Keratinocyte (primary cell): ENCODE measurements around the gene DOLPP1. TPM values are rescaled to one million over a fixed set of nuclear protein-coding genes. Genes with fewer than 3 reads are reported as not detected.

Experiments used
- DNase-seq: peaks from one replicate; pipeline ENCODE4 v3.0.0-alpha.2; 2011; ENCODE audit warnings: low read depth, missing footprints, low spot score
- FAIRE-seq: peaks from 2 replicates; lab custom pipeline; 2011; peaks lifted over from hg19 to GRCh38; lab: Jason Lieb, UNC
- H2AFZ ChIP-seq: 2 replicates; pipeline ENCODE4 v1.6.0; 2012; ENCODE audit warnings: low read length, control low read depth, inconsistent platforms; ENCODE audit not compliant: control insufficient read depth
- H3K27ac ChIP-seq: 2 replicates; pipeline ENCODE4 v1.5.1; 2011; ENCODE audit warnings: low read length; ENCODE audit not compliant: control insufficient read depth, insufficient read depth
- H3K27me3 ChIP-seq: 3 replicates; pipeline ENCODE4 v1.6.0; 2011; ENCODE audit warnings: low read length; ENCODE audit not compliant: control insufficient read depth, insufficient read depth; ENCODE audit errors: extremely low read depth
- H3K36me3 ChIP-seq, 2 experiments: 2 replicates in 1 of 2; 3 replicates in 1 of 2; pipeline ENCODE4 v1.5.1; 2011; ENCODE audit warnings: low read length in 2 of 2, mild to moderate bottlenecking in 1 of 2; ENCODE audit not compliant: control insufficient read depth in 2 of 2, insufficient read depth in 2 of 2; ENCODE audit errors: extremely low read depth in 1 of 2
- H3K4me1 ChIP-seq: 3 replicates; pipeline ENCODE4 v1.5.1; 2011; ENCODE audit warnings: low read length; ENCODE audit not compliant: control insufficient read depth, insufficient read depth; ENCODE audit errors: extremely low read depth
- H3K4me2 ChIP-seq: 3 replicates; pipeline ENCODE4 v1.6.0; 2011; ENCODE audit warnings: low read depth, low read length; ENCODE audit not compliant: control insufficient read depth, insufficient read depth; ENCODE audit errors: extremely low read depth
- H3K4me3 ChIP-seq, 3 experiments: fragments of 200-600 bp in 1 of 3; sonication (generic) in 1 of 3; 2 replicates in 2 of 3; 3 replicates in 1 of 3; pipeline ENCODE4 v1.5.1; 2011 to 2016; ENCODE audit warnings: low read length in 3 of 3, mild to moderate bottlenecking in 3 of 3, control low read depth in 2 of 3, inconsistent platforms in 1 of 3, low read depth in 1 of 3, mixed read lengths in 1 of 3, mixed run types in 1 of 3, moderate library complexity in 1 of 3; ENCODE audit not compliant: control insufficient read depth in 2 of 3, insufficient read depth in 2 of 3; ENCODE audit errors: extremely low read depth in 1 of 3
- H3K79me2 ChIP-seq: 2 replicates; pipeline ENCODE4 v1.6.0; 2012; ENCODE audit warnings: low read length; ENCODE audit not compliant: control insufficient read depth, insufficient read depth
- H3K9ac ChIP-seq: 3 replicates; pipeline ENCODE4 v1.6.0; 2011; ENCODE audit warnings: low read length; ENCODE audit not compliant: control insufficient read depth, insufficient read depth; ENCODE audit errors: extremely low read depth
- H3K9me1 ChIP-seq: 3 replicates; pipeline ENCODE4 v1.6.0; 2011; ENCODE audit warnings: low read length; ENCODE audit not compliant: control insufficient read depth, insufficient read depth; ENCODE audit errors: extremely low read depth
- H3K9me3 ChIP-seq: 2 replicates; pipeline ENCODE4 v1.5.1; 2012; ENCODE audit warnings: low read depth, low read length; ENCODE audit not compliant: control insufficient read depth
- H4K20me1 ChIP-seq: 3 replicates; pipeline ENCODE4 v1.6.0; 2011; ENCODE audit warnings: low read length; ENCODE audit not compliant: control insufficient read depth, insufficient read depth; ENCODE audit errors: extremely low read depth
- EZH2 ChIP-seq: IDR thresholded peaks from one replicate; pipeline ENCODE4 v1.6.1; 2012; ENCODE audit warnings: inconsistent platforms, mild to moderate bottlenecking, low read length, moderate library complexity
- dilution Hi-C: fragments of 300-500 bp; cut with MboI; formaldehyde crosslinking; loops from one replicate; pipeline ENCODE4 v1.7.0; 2020; ENCODE audit warnings: low sequenced_read_pairs; ENCODE audit not compliant: extremely low pct_ligation_motif_present
- polyA plus RNA-seq, 5 experiments: library from polyadenylated mRNA; depleted of rRNA in 3 of 5; stranded (reverse) in 3 of 5; stranded (forward) in 1 of 5; unstranded in 1 of 5; fragments of >200 nt; gene quantifications; 1 replicate in 1 of 5; 2 replicates in 3 of 5; 3 replicates in 1 of 5; pipeline versions ENCODE4 v1.2.1 to v1.2.3, GENCODE V29; 2011 to 2012; ENCODE audit warnings: missing spikeins in 2 of 5, low read depth in 1 of 5, low replicate concordance in 1 of 5
- TF ChIP-seq, protein P1 (sequence below), 3 experiments: IDR thresholded peaks in 1 of 3; conservative IDR thresholded peaks in 1 of 3; optimal IDR thresholded peaks in 1 of 3; 2 replicates in 2 of 3; 3 replicates in 1 of 3; pipeline versions ENCODE3 to v1.5.1; 2011; ENCODE audit warnings: low read length in 3 of 3, mild to moderate bottlenecking in 3 of 3, moderate library complexity in 2 of 3, control low read depth in 1 of 3, inconsistent platforms in 1 of 3; ENCODE audit not compliant: insufficient read depth in 2 of 3; ENCODE audit errors: extremely low read depth in 1 of 3

Gene DOLPP1
- polyA plus RNA-seq, 1 donor (not counting 4 experiments of a cell fraction or from before 2014, with no cell fraction given): 14.2 TPM

DNA sequence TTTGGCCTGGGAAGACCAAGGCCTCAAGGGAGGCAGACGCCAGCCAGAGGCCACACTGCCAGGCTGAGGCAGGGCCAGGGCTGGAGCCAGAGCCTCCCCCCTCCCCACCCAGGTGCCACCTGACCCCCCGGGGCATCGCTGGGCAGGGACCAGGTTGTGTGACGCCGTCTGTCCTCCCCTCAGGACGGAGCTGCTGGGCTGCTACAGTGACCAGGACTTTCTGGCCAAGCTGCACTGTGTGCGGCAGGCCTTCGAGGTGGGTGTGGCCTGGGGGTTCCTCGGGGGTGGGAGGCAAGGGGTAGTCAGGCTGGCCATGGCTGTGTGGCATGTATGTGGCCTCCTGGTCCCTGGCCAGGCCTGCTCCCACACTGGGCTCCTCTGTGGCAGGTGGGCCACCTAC, 17.9 kb upstream of the DOLPP1 start:
- DNase-seq (no peak), FAIRE-seq (no peak)
- H3K27ac ChIP-seq: no peak overlapping the region
- H3K4me1 ChIP-seq: no peaks in the 10 kb centered on the region
- no peaks in the 10 kb centered on the region for H3K9me3 ChIP-seq
- peaks cover 25 to 36% of the 10 kb centered on the region in 2 experiments for H3K36me3 ChIP-seq
- no peaks in the 10 kb centered on the region for H3K9me1 ChIP-seq
- TF ChIP-seq, protein P1, sequence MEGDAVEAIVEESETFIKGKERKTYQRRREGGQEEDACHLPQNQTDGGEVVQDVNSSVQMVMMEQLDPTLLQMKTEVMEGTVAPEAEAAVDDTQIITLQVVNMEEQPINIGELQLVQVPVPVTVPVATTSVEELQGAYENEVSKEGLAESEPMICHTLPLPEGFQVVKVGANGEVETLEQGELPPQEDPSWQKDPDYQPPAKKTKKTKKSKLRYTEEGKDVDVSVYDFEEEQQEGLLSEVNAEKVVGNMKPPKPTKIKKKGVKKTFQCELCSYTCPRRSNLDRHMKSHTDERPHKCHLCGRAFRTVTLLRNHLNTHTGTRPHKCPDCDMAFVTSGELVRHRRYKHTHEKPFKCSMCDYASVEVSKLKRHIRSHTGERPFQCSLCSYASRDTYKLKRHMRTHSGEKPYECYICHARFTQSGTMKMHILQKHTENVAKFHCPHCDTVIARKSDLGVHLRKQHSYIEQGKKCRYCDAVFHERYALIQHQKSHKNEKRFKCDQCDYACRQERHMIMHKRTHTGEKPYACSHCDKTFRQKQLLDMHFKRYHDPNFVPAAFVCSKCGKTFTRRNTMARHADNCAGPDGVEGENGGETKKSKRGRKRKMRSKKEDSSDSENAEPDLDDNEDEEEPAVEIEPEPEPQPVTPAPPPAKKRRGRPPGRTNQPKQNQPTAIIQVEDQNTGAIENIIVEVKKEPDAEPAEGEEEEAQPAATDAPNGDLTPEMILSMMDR (optimal IDR thresholded peaks at IDR 0.05 in 1 of 3, IDR thresholded peaks at IDR 0.05 in 1 of 3, conservative IDR thresholded peaks at IDR 0.05 in 1 of 3; ENCODE audit: extremely low read depth in 1 of 3, insufficient read depth in 2 of 3, low read length in 3 of 3): no peak
- TF ChIP-seq EZH2: no peak
- H2AFZ ChIP-seq: no peak overlapping the region
- no peak overlapping the region for H3K4me2 ChIP-seq
- no peaks in the 10 kb centered on the region for H3K79me2 ChIP-seq
- H3K27me3 ChIP-seq: no peaks in the 10 kb centered on the region
- no peaks in the 10 kb centered on the region for H4K20me1 ChIP-seq
- no peak overlapping the region for H3K4me3 ChIP-seq
- no peak overlapping the region for H3K9ac ChIP-seq
- dilution Hi-C loops: no loop called here

DNA sequence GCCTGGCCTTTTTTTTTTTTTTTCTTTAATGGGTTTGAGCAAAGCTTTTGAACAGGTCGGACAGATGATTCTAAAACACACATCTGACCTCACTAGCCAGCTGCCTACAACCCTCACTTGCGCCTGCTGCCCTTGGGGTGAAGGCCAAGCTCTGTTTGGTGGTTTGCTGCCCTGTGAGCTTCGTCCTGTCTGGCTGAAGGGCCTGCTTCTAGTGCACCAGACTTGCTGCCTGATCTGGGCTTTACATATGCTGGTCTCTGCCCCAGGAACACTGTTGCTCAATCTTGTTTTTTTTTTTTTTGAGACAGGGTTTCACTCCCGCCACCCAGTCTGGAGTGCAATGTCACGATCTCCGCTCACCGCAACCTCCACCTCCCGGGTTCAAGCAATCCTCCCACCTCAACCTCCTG, 16.4 kb upstream of the DOLPP1 start:
- no peak for DNase-seq
- H3K4me1 ChIP-seq: no peaks in the 10 kb centered on the region
- no peaks in the 10 kb centered on the region for H3K9me3 ChIP-seq
- TF ChIP-seq, protein P1 (optimal IDR thresholded peaks at IDR 0.05 in 1 of 3, IDR thresholded peaks at IDR 0.05 in 1 of 3, conservative IDR thresholded peaks at IDR 0.05 in 1 of 3; ENCODE audit: extremely low read depth in 1 of 3, insufficient read depth in 2 of 3, low read length in 3 of 3): no peak
- no peak for TF ChIP-seq EZH2
- no peak overlapping the region for H2AFZ ChIP-seq
- no peak for FAIRE-seq
- dilution Hi-C loops: no loop called here
- H3K9me1 ChIP-seq: no peaks in the 10 kb centered on the region
- H3K4me2 ChIP-seq: no peak overlapping the region
- H3K36me3 ChIP-seq: peaks cover 22 to 37% of the 10 kb centered on the region in 2 experiments
- H4K20me1 ChIP-seq: no peaks in the 10 kb centered on the region
- no peak overlapping the region for H3K4me3 ChIP-seq
- H3K9ac ChIP-seq: no peak overlapping the region
- H3K27me3 ChIP-seq: no peaks in the 10 kb centered on the region
- H3K79me2 ChIP-seq: no peaks in the 10 kb centered on the region
- no peak overlapping the region for H3K27ac ChIP-seq
